ENCODE measurements around the gene UBE2D2.
A peak's percentile ranks its signal among the peaks of the same experiment; 100 is the strongest.

UBE2D2 gene

GRCh38 chr5:139638090-139638735, 77.1 kb downstream of the UBE2D2 start:
- peak in 1 of 2 experiments; percentile 39 for DNase-seq (ENCODE audit: low read depth in 1 of 2, low spot score in 1 of 2)

DNA sequence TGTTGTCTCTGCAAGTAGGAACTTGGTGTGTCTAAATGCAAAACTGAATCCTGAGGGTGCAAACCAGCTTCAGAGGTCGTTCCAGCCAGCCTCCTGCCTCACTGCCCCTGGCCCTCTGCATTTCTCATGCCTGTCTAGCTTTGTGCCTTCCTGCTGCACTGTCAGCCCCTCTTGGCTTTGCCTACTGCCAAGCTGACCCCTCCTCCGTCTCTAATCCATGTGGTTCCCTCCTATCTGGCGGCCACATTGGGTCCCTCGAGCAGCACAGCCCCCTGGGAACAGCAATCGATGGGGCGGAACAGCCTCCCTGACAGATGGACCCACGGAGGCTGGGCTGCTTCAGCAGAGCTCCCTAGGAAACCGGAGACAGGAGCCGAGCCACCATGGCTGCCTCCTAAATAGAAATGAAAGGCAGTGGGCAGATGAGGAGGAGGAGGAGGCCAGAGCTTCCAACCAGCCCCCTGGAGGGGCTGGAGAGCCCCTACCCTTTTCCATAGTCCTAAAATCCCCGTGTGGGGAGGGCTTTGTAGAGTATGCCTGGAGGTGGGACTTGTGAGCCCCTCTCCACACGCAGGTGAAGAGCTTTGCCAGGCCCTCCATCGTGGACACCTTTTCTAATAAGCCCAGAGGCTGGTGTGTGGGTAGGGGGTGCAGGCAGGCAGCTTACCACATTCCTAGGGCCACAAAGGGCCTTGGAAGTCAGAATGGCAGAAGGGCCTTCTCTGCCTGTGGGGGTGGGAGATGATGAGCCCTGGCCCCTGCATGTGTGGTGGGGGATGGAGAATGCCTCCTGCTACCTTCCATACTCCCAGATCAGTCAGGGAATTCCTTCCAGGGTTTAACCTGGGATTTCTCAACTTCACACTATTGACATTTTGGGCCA, 77.8 kb downstream of the UBE2D2 start:
- Histone ChIP-seq H3K27ac (replicated peaks) (no peak overlapping the region), H3K4me3 (replicated peaks; ENCODE audit: insufficient read depth, low read length) (no peak overlapping the region), H3K27me3 (ENCODE audit: insufficient read depth, poor library complexity, severe bottlenecking) (no peaks in the 10 kb centered on the region)
- no peak for DNase-seq (ENCODE audit: low read depth in 1 of 2, low spot score in 1 of 2)
- TF ChIP-seq GABPA (IDR thresholded peaks at IDR 0.05; ENCODE audit: low read depth) (no peak), REST (IDR thresholded peaks at IDR 0.05; ENCODE audit: insufficient replicate concordance, low read depth) (no peak), POLR2AphosphoS5 (IDR thresholded peaks at IDR 0.05; ENCODE audit: low read depth) (no peak), SPI1 (IDR thresholded peaks at IDR 0.05; ENCODE audit: borderline replicate concordance, low read depth) (no peak)
- TF ChIP-seq, protein P1, sequence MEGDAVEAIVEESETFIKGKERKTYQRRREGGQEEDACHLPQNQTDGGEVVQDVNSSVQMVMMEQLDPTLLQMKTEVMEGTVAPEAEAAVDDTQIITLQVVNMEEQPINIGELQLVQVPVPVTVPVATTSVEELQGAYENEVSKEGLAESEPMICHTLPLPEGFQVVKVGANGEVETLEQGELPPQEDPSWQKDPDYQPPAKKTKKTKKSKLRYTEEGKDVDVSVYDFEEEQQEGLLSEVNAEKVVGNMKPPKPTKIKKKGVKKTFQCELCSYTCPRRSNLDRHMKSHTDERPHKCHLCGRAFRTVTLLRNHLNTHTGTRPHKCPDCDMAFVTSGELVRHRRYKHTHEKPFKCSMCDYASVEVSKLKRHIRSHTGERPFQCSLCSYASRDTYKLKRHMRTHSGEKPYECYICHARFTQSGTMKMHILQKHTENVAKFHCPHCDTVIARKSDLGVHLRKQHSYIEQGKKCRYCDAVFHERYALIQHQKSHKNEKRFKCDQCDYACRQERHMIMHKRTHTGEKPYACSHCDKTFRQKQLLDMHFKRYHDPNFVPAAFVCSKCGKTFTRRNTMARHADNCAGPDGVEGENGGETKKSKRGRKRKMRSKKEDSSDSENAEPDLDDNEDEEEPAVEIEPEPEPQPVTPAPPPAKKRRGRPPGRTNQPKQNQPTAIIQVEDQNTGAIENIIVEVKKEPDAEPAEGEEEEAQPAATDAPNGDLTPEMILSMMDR (IDR thresholded peaks at IDR 0.05; ENCODE audit: insufficient read depth, low read length), result no peak

More at GRCh38 chr5:139638090-139638735, 77.1 kb downstream of the UBE2D2 start:
- Histone ChIP-seq H3K27ac (replicated peaks) (peak overlapping the region; percentile 72), H3K27me3 (ENCODE audit: insufficient read depth, poor library complexity, severe bottlenecking) (no peaks in the 10 kb centered on the region), H3K4me3 (replicated peaks; ENCODE audit: insufficient read depth, low read length) (no peak overlapping the region)
- TF ChIP-seq POLR2AphosphoS5 (IDR thresholded peaks at IDR 0.05; ENCODE audit: low read depth) (no peak), REST (IDR thresholded peaks at IDR 0.05; ENCODE audit: insufficient replicate concordance, low read depth) (no peak), SPI1 (IDR thresholded peaks at IDR 0.05; ENCODE audit: borderline replicate concordance, low read depth) (no peak), GABPA (IDR thresholded peaks at IDR 0.05; ENCODE audit: low read depth) (no peak)
- TF ChIP-seq, protein P1 (IDR thresholded peaks at IDR 0.05; ENCODE audit: insufficient read depth, low read length), result no peak

- H3K4me3 ChIP-seq (replicated peaks; ENCODE audit: insufficient read depth, low read length), result no peak overlapping the region
- no peak overlapping the region for H3K27ac ChIP-seq (replicated peaks)
- no peak for TF ChIP-seq REST (IDR thresholded peaks at IDR 0.05; ENCODE audit: insufficient replicate concordance, low read depth)
- TF ChIP-seq, protein P1 (IDR thresholded peaks at IDR 0.05; ENCODE audit: insufficient read depth, low read length), result no peak
- TF ChIP-seq GABPA (IDR thresholded peaks at IDR 0.05; ENCODE audit: low read depth), result no peak
- no peak for TF ChIP-seq POLR2AphosphoS5 (IDR thresholded peaks at IDR 0.05; ENCODE audit: low read depth)
- TF ChIP-seq SPI1 (IDR thresholded peaks at IDR 0.05; ENCODE audit: borderline replicate concordance, low read depth), result no peak
- no peaks in the 10 kb centered on the region for H3K27me3 ChIP-seq (ENCODE audit: insufficient read depth, poor library complexity, severe bottlenecking)
- peak in 1 of 2 experiments; percentile 33 for DNase-seq (ENCODE audit: low read depth in 1 of 2, low spot score in 1 of 2)
These were observed 78.7 kb downstream of the UBE2D2 start for GRCh38 chr5:139639619-139640380.

Measured in HL-60 (cell line).